Measurements from ENCODE around the gene FBXW11. TPM values are rescaled to one million over a fixed set of nuclear protein-coding genes. Genes with fewer than 3 reads are reported as not detected.

FBXW11 gene
- total RNA-seq, 1 experiment from 2014 or later: 52.0 TPM

DNA sequence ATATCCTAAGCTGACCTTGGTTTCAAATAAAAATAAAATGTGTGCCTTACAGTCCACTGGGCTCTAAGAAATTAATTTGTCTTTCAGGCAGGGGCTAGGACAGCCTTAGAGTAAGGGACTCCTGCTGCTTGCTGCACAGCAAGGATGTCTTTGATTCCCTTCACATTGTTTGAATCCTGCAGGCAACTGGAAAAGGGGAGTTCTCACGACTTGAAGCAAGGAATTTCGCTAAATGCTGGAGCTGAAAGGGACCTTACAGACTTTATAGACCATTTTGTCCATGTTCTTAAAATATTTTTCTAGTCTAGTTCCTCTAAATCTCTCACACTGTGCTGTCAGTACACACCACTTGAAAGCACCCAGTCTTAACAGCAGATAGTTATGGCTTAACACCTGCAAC is 35.6 kb downstream of the FBXW11 start (continued):
- TF ChIP-seq, protein P1, sequence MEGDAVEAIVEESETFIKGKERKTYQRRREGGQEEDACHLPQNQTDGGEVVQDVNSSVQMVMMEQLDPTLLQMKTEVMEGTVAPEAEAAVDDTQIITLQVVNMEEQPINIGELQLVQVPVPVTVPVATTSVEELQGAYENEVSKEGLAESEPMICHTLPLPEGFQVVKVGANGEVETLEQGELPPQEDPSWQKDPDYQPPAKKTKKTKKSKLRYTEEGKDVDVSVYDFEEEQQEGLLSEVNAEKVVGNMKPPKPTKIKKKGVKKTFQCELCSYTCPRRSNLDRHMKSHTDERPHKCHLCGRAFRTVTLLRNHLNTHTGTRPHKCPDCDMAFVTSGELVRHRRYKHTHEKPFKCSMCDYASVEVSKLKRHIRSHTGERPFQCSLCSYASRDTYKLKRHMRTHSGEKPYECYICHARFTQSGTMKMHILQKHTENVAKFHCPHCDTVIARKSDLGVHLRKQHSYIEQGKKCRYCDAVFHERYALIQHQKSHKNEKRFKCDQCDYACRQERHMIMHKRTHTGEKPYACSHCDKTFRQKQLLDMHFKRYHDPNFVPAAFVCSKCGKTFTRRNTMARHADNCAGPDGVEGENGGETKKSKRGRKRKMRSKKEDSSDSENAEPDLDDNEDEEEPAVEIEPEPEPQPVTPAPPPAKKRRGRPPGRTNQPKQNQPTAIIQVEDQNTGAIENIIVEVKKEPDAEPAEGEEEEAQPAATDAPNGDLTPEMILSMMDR (IDR thresholded peaks at IDR 0.05 in 2 of 3, conservative IDR thresholded peaks at IDR 0.05 in 1 of 3; ENCODE audit: borderline replicate concordance in 1 of 3, insufficient read depth in 1 of 3, low read depth in 2 of 3, low read length in 2 of 3): no peak

DNA sequence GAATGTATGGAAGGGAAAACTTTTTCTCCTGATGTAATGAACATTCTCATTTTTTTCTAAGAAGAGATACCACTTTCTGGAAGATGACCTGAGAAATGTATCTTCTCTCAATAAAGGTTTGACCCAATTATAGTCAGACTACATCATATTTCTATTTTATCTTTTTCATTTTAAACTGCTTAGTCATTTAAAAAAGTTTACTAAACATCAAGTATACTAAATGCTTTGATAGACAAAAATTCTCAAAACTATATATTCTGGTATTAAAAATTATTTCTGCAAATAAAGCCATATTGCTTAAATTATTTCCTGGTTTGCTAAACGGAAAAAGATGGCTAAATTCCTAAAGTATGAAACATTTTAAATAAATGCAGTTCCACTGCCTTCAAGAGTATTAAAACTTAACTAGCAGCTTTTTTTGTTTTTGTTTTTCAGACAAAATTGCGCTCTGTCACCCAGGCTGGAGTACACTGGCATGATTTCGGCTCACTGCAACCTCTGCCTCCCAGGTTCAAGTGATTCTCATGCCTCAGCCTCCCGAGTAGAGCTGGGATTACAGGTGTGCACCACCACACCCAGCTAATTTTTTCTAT is 37.1 kb downstream of the FBXW11 start:
- Histone ChIP-seq H2AFZ (ENCODE audit: low read depth, low read length, poor library complexity, severe bottlenecking) (no peak overlapping the region), H3K9me2 (ENCODE audit: insufficient read depth) (no peaks in the 10 kb centered on the region), H3K79me2 (ENCODE audit: insufficient read depth, low read length) (peaks cover 91% of the 10 kb centered on the region), H3K4me2 (ENCODE audit: low read length) (no peak overlapping the region), H3K4me1 (ENCODE audit: control insufficient read depth in 1 of 2, insufficient read depth in 2 of 2, low read length in 2 of 2) (no peaks in the 10 kb centered on the region), H3K27ac (ENCODE audit: low read depth, low read length) (no peak overlapping the region), H3K36me3 (ENCODE audit: control insufficient read depth in 1 of 2, insufficient read depth in 2 of 2, low read length in 2 of 2) (no peaks in the 10 kb centered on the region), H4K20me1 (ENCODE audit: insufficient read depth) (peaks cover 5% of the 10 kb centered on the region; the same call in 1 of the 2 replicates), H3K4me3 (replicated peaks in 1 of 2; ENCODE audit: low read depth in 1 of 2, low read length in 2 of 2) (no peak overlapping the region), H3K9ac (ENCODE audit: low read length) (no peak overlapping the region), H3K9me3 (ENCODE audit: control insufficient read depth in 1 of 2, insufficient read depth in 1 of 2, low read depth in 1 of 2, low read length in 2 of 2) (no peaks in the 10 kb centered on the region), H3K27me3 (ENCODE audit: insufficient read depth, low read length) (no peaks in the 10 kb centered on the region)
- ChIA-PET RAD21 (ENCODE audit: low non-redundant PET in 1 of 2, low total read pairs in 2 of 2, uncharacterized antibody in 2 of 2, unreplicated experiment in 2 of 2) (no interaction called here), CTCF (no interaction called here), POLR2A (no interaction called here)
- TF ChIP-seq FOSL1 (IDR thresholded peaks at IDR 0.05; ENCODE audit: low read depth) (no peak), CBX3 (IDR thresholded peaks at IDR 0.05; ENCODE audit: low read depth) (no peak), TCF7L2 (IDR thresholded peaks at IDR 0.05; ENCODE audit: borderline replicate concordance, extremely low read depth, insufficient read depth, insufficient read length) (no peak), ELF1 (IDR thresholded peaks at IDR 0.05; ENCODE audit: borderline replicate concordance, low read depth) (no peak), SP1 (IDR thresholded peaks at IDR 0.05; ENCODE audit: low read depth) (no peak), CEBPB (IDR thresholded peaks at IDR 0.05; ENCODE audit: low read depth) (no peak), SRF (IDR thresholded peaks at IDR 0.05; ENCODE audit: low read depth) (no peak), ZFX (IDR thresholded peaks at IDR 0.05) (no peak)
- TF ChIP-seq, protein P1 (IDR thresholded peaks at IDR 0.05 in 2 of 3, conservative IDR thresholded peaks at IDR 0.05 in 1 of 3; ENCODE audit: borderline replicate concordance in 1 of 3, insufficient read depth in 1 of 3, low read depth in 2 of 3, low read length in 2 of 3): no peak
- TF ChIP-seq, protein P2, sequence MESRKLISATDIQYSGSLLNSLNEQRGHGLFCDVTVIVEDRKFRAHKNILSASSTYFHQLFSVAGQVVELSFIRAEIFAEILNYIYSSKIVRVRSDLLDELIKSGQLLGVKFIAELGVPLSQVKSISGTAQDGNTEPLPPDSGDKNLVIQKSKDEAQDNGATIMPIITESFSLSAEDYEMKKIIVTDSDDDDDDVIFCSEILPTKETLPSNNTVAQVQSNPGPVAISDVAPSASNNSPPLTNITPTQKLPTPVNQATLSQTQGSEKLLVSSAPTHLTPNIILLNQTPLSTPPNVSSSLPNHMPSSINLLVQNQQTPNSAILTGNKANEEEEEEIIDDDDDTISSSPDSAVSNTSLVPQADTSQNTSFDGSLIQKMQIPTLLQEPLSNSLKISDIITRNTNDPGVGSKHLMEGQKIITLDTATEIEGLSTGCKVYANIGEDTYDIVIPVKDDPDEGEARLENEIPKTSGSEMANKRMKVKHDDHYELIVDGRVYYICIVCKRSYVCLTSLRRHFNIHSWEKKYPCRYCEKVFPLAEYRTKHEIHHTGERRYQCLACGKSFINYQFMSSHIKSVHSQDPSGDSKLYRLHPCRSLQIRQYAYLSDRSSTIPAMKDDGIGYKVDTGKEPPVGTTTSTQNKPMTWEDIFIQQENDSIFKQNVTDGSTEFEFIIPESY (IDR thresholded peaks at IDR 0.05; ENCODE audit: extremely low read depth, insufficient replicate concordance, low read length): no peak
- DNase-seq (ENCODE audit: low read depth, low spot score) (no peak), ATAC-seq (no peak)
- BruUV-seq (replicated peaks): no TSS peak
- intact Hi-C loops (cut with micrococcal nuclease): no loop called here
